HEK293T (cell line): ENCODE measurements around the gene NHLRC3.
A peak's percentile ranks its signal among the peaks of the same experiment; 100 is the strongest.

Experiments used
- CTCF ChIA-PET: fragments of 350-600 bp; formaldehyde crosslinking; extraction: SDS; loops from one replicate; lab custom pipeline; 2021; ENCODE audit warnings: antibody characterized with exemption, inconsistent platforms; lab: Yijun Ruan, JAX
- POLR2A ChIA-PET: fragments of 350-600 bp; formaldehyde crosslinking; extraction: SDS; loops from one replicate; lab custom pipeline; 2020; ENCODE audit warnings: antibody characterized with exemption, inconsistent platforms; lab: Yijun Ruan, JAX
- DNase-seq: peaks from one replicate; pipeline ENCODE4 v3.0.0; 2012; ENCODE audit warnings: mixed read lengths; ENCODE audit errors: extremely low spot score
- ARNT ChIP-seq: fragments of 450-650 bp; IDR thresholded peaks from 2 replicates; pipeline ENCODE4 v1.6.1; 2017; ENCODE audit warnings: mild to moderate bottlenecking
- BHLHE40 ChIP-seq: fragments of 450-650 bp; IDR thresholded peaks from 2 replicates; pipeline ENCODE4 v1.6.1; 2016; ENCODE audit warnings: mild to moderate bottlenecking, moderate library complexity, borderline replicate concordance
- CTBP1 ChIP-seq: fragments of 450-650 bp; IDR thresholded peaks from 2 replicates; pipeline ENCODE4 v1.6.1; 2016; ENCODE audit warnings: borderline replicate concordance
- ELF4 ChIP-seq: fragments of 450-650 bp; IDR thresholded peaks from 2 replicates; pipeline ENCODE4 v1.6.1; 2017; ENCODE audit warnings: antibody characterized with exemption
- FOXA1 ChIP-seq: fragments of 450-650 bp; IDR thresholded peaks from 2 replicates; pipeline ENCODE4 v1.6.1; 2016; ENCODE audit warnings: mild to moderate bottlenecking
- FOXK2 ChIP-seq: fragments of 450-650 bp; IDR thresholded peaks from 2 replicates; pipeline ENCODE4 v1.6.1; 2016; ENCODE audit warnings: mild to moderate bottlenecking
- FOXM1 ChIP-seq: fragments of 450-650 bp; IDR thresholded peaks from 2 replicates; pipeline ENCODE4 v1.6.1; 2017; ENCODE audit warnings: mild to moderate bottlenecking, borderline replicate concordance
- HDGF ChIP-seq: fragments of 450-650 bp; IDR thresholded peaks from 2 replicates; pipeline ENCODE4 v1.6.1; 2017; ENCODE audit warnings: antibody characterized with exemption, borderline replicate concordance
- L3MBTL2 ChIP-seq: fragments of 450-650 bp; conservative IDR thresholded peaks from 2 replicates; pipeline ENCODE4 v1.6.1; 2016; ENCODE audit warnings: mild to moderate bottlenecking
- LEF1 ChIP-seq: fragments of 450-650 bp; IDR thresholded peaks from 2 replicates; pipeline ENCODE4 v1.6.1; 2017; ENCODE audit warnings: mild to moderate bottlenecking, borderline replicate concordance
- NFRKB ChIP-seq: fragments of 450-650 bp; IDR thresholded peaks from 2 replicates; pipeline ENCODE4 v1.6.1; 2016; ENCODE audit warnings: mild to moderate bottlenecking, moderate library complexity
- SP1 ChIP-seq: fragments of 450-650 bp; IDR thresholded peaks from 2 replicates; pipeline ENCODE4 v1.6.1; 2017
- SUZ12 ChIP-seq: fragments of 450-650 bp; IDR thresholded peaks from 2 replicates; pipeline ENCODE4 v1.6.1; 2016; ENCODE audit warnings: mild to moderate bottlenecking
- TARDBP ChIP-seq: fragments of 450-650 bp; IDR thresholded peaks from 2 replicates; pipeline ENCODE4 v1.6.1; 2016
- ZNF384 ChIP-seq: fragments of 450-650 bp; IDR thresholded peaks from 2 replicates; pipeline ENCODE4 v1.6.1; 2016
- TF ChIP-seq, protein P1 (sequence below): fragments of 450-650 bp; IDR thresholded peaks from 2 replicates; pipeline ENCODE4 v1.6.1; 2016

NHLRC3 gene

DNA sequence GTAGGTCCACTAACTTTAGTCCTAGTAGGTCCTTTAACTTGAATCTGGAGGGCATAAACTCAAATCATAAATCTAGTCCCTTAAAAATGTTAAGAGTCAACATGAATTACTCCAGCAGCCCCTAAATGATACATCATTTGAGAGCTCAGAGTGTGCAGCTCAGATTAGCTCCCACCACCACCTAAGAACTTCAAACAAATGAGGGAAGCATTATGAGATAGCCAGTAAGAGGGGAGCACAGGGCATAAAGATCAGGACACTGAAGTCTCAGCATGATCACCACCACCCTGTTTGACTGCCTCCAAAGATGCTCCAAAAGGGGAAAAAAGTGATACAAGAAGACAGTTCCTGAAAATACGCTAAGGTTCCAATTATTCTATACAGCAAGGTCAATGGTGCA, 6.1 kb upstream of the NHLRC3 start:
- CTCF ChIA-PET, result interaction anchor here (0.6 kb wide), 1 partner anchor 61 kb away, joined by 5 read pairs; no protein-coding TSS in a partner anchor
- DNase-seq, result no peak
- POLR2A ChIA-PET, result no interaction called here
- TF ChIP-seq SUZ12, result no peak
- TF ChIP-seq ZNF384, result no peak
- no peak for TF ChIP-seq L3MBTL2
- no peak for TF ChIP-seq TARDBP
- no peak for TF ChIP-seq ELF4
- no peak for TF ChIP-seq SP1
- no peak for TF ChIP-seq FOXA1
- no peak for TF ChIP-seq ARNT
- TF ChIP-seq LEF1, result no peak

GRCh38 chr13:39034085-39034484, 4.2 kb upstream of the NHLRC3 start:
- ChIA-PET POLR2A (no interaction called here), CTCF (no interaction called here)
- TF ChIP-seq, protein P1, sequence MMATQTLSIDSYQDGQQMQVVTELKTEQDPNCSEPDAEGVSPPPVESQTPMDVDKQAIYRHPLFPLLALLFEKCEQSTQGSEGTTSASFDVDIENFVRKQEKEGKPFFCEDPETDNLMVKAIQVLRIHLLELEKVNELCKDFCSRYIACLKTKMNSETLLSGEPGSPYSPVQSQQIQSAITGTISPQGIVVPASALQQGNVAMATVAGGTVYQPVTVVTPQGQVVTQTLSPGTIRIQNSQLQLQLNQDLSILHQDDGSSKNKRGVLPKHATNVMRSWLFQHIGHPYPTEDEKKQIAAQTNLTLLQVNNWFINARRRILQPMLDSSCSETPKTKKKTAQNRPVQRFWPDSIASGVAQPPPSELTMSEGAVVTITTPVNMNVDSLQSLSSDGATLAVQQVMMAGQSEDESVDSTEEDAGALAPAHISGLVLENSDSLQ, result peak; percentile 63
- no peak for TF ChIP-seq NFRKB
- DNase-seq, result no peak

DNA sequence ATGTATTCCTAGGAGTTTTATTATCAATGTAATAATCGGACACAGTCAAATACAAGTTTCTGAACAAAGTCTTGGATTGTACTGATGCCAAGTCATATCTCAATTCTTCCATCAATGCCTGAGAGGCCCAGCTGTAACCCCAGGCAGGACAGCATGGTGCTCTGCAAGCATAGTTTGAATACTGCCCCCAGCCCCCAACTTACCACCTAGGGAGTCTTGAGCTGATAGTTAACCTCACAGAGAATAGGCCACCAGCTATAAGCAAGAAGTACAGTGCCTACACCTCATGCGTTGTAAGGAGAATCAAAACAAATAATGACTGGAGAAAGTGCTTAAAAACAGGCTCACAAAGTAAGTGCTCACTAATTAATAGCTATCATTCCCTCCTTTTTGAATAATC, 3.1 kb upstream of the NHLRC3 start:
- peak; percentile 12 for DNase-seq
- CTCF ChIA-PET, result interaction anchor here (1.1 kb wide), 1 partner anchor 577 kb away, joined by 3 read pairs; no protein-coding TSS in a partner anchor
- no peak for TF ChIP-seq ARNT
- peak; percentile 27; the same call in 1 of the 2 replicates for TF ChIP-seq FOXM1
- no peak for TF ChIP-seq HDGF
- TF ChIP-seq, protein P1, result no peak
- no peak for TF ChIP-seq FOXK2
- POLR2A ChIA-PET, result no interaction called here

GRCh38 chr13:39035799-39036198, 2.5 kb upstream of the NHLRC3 start:
- ChIA-PET POLR2A (no interaction called here), CTCF (interaction anchor here (1.1 kb wide), 1 partner anchor 576 kb away, joined by 3 read pairs; no protein-coding TSS in a partner anchor)
- DNase-seq, result no peak
- no peak for TF ChIP-seq TARDBP
- TF ChIP-seq ARNT, result no peak
- TF ChIP-seq, protein P1, result peak; percentile 73
- no peak for TF ChIP-seq FOXK2
- TF ChIP-seq BHLHE40, result no peak
- TF ChIP-seq HDGF, result no peak

DNA sequence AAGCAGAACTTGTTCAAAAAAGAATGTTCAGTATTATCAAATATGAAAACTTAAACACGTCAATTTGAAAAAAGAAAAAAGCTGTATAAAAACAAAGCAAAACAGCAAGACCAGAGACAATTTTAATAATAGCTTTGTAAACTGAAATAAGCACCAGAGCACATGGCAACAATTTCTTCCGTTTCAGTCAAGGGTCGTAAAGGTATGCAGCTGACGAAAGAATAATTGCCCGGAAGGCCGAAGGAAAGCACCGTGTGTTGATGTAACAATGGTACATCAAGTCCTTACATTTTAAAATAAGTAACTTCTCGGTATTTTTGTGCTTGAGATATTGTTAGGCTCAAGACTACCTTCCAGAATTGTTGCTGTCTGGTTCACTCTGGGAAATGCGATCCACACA, 2.0 kb upstream of the NHLRC3 start:
- ChIA-PET CTCF (no interaction called here), POLR2A (no interaction called here)
- DNase-seq, result no peak
- TF ChIP-seq HDGF (no peak), ARNT (no peak), LEF1 (no peak), FOXM1 (no peak), FOXA1 (no peak), SUZ12 (no peak), ELF4 (no peak), BHLHE40 (no peak), TARDBP (no peak), ZNF384 (no peak), CTBP1 (no peak), NFRKB (no peak), FOXK2 (no peak), SP1 (no peak), L3MBTL2 (no peak)
- TF ChIP-seq, protein P1, result no peak

DNA sequence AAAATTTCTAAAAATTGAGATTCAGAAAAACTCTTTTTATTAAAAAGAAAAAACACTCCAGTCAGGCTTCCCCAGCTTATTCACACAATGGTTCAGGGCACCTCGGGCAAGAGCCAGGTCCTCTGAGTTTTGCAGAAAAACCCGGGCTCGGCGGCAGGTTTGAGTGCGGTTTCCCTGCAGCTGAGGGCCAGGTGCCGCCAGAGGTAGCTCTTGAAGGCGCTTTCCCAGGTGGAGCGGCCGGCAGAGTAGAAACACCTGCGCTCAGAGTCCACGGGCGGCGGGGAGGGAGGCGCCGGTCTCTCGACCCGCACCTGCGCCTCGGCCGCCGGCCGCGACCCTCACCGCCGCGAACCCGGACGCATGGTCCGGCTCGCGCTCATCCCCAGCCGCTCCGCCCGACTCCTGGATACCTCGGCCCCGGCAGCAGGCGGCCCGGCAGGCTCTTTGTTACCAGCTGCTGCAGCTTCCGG, 811 bp upstream of the NHLRC3 start:
- POLR2A ChIA-PET, result interaction anchor here (0.6 to 1.8 kb wide), 5 partner anchors 9 to 1723 kb away, joined by 3 to 4 read pairs (median 3); partner anchors contain the start of gene FREM2
- TF ChIP-seq BHLHE40 (no peak), ARNT (no peak), FOXK2 (no peak), NFRKB (no peak)
- peak; percentile 9 for DNase-seq
- CTCF ChIA-PET, result interaction anchor here (0.5 kb wide), 1 partner anchor 841 kb away, joined by 3 read pairs; no protein-coding TSS in a partner anchor
